Calu3 (cell line): ENCODE data around the gene ENPP3. TPM values are rescaled to one million over a fixed set of nuclear protein-coding genes. Genes with fewer than 3 reads are reported as not detected.

Experiments used
- BruUV-seq: library from RNA; stranded (reverse); fragments of 400-500 nt; replicated peaks from 2 replicates; lab custom pipeline; 2021; lab: Mats Ljungman, UMichigan
- CTCF ChIA-PET: fragments of 300-600 bp; sonication (Branson Sonifier 250); formaldehyde crosslinking; loops from one replicate; lab custom pipeline; 2022; ENCODE audit warnings: antibody characterized with exemption; lab: Charles Lee
- DNase-seq: peaks from one replicate; pipeline ENCODE4 v3.0.0; 2022
- H3K27ac Mint-ChIP-seq: one replicate; pipeline ENCODE4 v1.8.0; 2022; ENCODE audit warnings: mixed read lengths; ENCODE audit not compliant: unreplicated experiment
- H3K27me3 Mint-ChIP-seq: one replicate; pipeline ENCODE4 v1.8.0; 2022; ENCODE audit warnings: mixed read lengths; ENCODE audit not compliant: unreplicated experiment
- H3K36me3 Mint-ChIP-seq: one replicate; pipeline ENCODE4 v1.8.0; 2022; ENCODE audit warnings: mild to moderate bottlenecking, moderate library complexity, mixed read lengths; ENCODE audit not compliant: insufficient read depth, unreplicated experiment
- H3K4me1 Mint-ChIP-seq: one replicate; pipeline ENCODE4 v1.8.0; 2022; ENCODE audit warnings: mild to moderate bottlenecking, low read depth, mixed read lengths; ENCODE audit not compliant: unreplicated experiment
- H3K4me3 Mint-ChIP-seq: one replicate; pipeline ENCODE4 v1.8.0; 2022; ENCODE audit warnings: mild to moderate bottlenecking, low read depth, moderate library complexity, mixed read lengths; ENCODE audit not compliant: unreplicated experiment
- H3K9me3 Mint-ChIP-seq: one replicate; pipeline ENCODE4 v1.8.0; 2022; ENCODE audit warnings: low read depth, mixed read lengths; ENCODE audit not compliant: unreplicated experiment
- CTCF ChIP-seq: fragments of 200-600 bp; IDR thresholded peaks from one replicate; pipeline ENCODE4 v1.8.0; 2022; ENCODE audit warnings: antibody characterized with exemption; ENCODE audit not compliant: unreplicated experiment
- intact Hi-C: fragments of 100-400 bp; cut with micrococcal nuclease; formaldehyde crosslinking; loops from one replicate; pipeline ENCODE4 v1.10.0; 2022; ENCODE audit not compliant: unreplicated experiment
- microRNA-seq: library from miRNA; unstranded; fragments of <30 nt; microRNA quantifications from one replicate; pipeline ENCODE4 v1.2.0, GENCODE V29; 2022
- total RNA-seq: library from RNA; stranded (reverse); gene quantifications from 2 replicates; pipeline ENCODE4 v1.2.3, GENCODE V29; 2022

The ENPP3 gene
- total RNA-seq, 1 experiment from 2014 or later, result not detected

- H3K4me3 Mint-ChIP-seq, result no peak overlapping the region
- no peaks in the 10 kb centered on the region for H3K27me3 Mint-ChIP-seq
- no peaks in the 10 kb centered on the region for H3K9me3 Mint-ChIP-seq
- no peaks in the 10 kb centered on the region for H3K36me3 Mint-ChIP-seq
- TF ChIP-seq CTCF, result no peak
- DNase-seq, result no peak
- intact Hi-C loops, result no loop called here
- BruUV-seq, result no TSS peak
- no peaks in the 10 kb centered on the region for H3K4me1 Mint-ChIP-seq
- H3K27ac Mint-ChIP-seq, result no peak overlapping the region
- CTCF ChIA-PET, result interaction anchor here (0.9 kb wide), 1 partner anchor 9 kb away, joined by 3 read pairs; no protein-coding TSS in a partner anchor
These were observed 155.0 kb downstream of the ENPP3 start for GRCh38 chr6:131792091-131792496.

- no peaks in the 10 kb centered on the region for H3K4me1 Mint-ChIP-seq
- no peak for DNase-seq
- no peaks in the 10 kb centered on the region for H3K27me3 Mint-ChIP-seq
- BruUV-seq, result no TSS peak
- H3K36me3 Mint-ChIP-seq, result no peaks in the 10 kb centered on the region
- no peak overlapping the region for H3K4me3 Mint-ChIP-seq
- intact Hi-C loops, result no loop called here
- H3K27ac Mint-ChIP-seq, result no peak overlapping the region
- TF ChIP-seq CTCF, result no peak
- CTCF ChIA-PET, result no interaction called here
- H3K9me3 Mint-ChIP-seq, result no peaks in the 10 kb centered on the region
These were observed 158.3 kb downstream of the ENPP3 start for GRCh38 chr6:131795366-131795765.

Small RNA genes within 50 kb of the gene (microRNA-seq; reads per million reads assigned to microRNA genes)
- not detected for gene MIR548H5

Other genes with a start within 250 kb of the ENPP3 start
- not detected in 2 replicates for gene ARG1, start 64.1 kb upstream of the ENPP3 start, total RNA-seq
- gene MED23, start 9.1 kb upstream of the ENPP3 start, total RNA-seq, result 31.0 and 31.9 TPM in 2 replicates
- gene OR2A4, start 64.1 kb downstream of the ENPP3 start, total RNA-seq, result not detected in 2 replicates
- not detected in 2 replicates for gene CTAGE9, start 73.7 kb downstream of the ENPP3 start, total RNA-seq
- 7.6 and 7.7 TPM in 2 replicates for gene ENPP1, start 170.7 kb downstream of the ENPP3 start, total RNA-seq